SW480 (cell line): ENCODE measurements around the gene F2RL2.
"Not testable (repeated sequence)": the region's sequence is repeated elsewhere in the genome, so short reads cannot be mapped to it uniquely, and the experiment has no call there.

Experiments
- DNase-seq: peaks from one replicate; pipeline ENCODE4 v3.0.0-alpha.2; 2016; ENCODE audit warnings: low spot score

F2RL2 gene

DNA sequence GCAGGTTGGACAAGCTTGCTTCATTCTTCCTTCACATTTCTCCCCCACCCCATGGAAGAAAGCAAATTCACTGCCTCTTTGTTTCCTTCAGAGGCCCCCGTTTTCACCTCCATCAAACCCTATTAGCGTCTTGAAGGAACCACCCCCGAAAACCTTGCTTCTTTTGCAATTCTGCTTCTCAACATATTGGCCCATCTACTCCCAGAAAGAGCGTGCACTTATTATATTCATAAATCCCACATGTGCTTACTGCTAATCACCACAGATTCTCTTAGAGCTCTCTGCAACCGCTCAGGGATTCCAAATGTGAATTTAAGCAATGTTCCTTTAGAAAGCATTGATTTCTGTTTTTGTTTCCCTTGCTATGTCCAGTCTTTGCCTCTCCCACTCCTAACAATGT is 1.1 kb downstream of the F2RL2 start:
- DNase-seq = no peak

DNA sequence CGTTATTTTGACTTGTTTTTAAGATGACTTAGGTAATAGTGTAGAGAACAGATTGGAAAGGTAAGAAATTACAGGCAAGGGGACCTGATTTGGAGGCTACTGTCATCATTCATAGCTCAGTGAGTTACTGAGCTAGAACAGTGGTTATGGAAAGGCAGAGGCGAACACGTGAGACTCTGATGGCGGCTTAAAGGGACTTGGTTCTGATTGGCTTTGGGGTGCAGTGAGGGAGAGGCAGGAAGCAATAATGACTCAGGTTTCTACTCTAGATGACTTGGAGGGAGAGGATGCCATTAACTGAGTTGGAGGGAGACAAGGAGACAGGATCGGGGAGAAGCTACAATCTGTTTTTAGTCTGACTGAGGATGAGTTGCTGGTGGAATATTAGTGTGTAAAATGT is 3.0 kb downstream of the F2RL2 start:
- DNase-seq = no peak

DNA sequence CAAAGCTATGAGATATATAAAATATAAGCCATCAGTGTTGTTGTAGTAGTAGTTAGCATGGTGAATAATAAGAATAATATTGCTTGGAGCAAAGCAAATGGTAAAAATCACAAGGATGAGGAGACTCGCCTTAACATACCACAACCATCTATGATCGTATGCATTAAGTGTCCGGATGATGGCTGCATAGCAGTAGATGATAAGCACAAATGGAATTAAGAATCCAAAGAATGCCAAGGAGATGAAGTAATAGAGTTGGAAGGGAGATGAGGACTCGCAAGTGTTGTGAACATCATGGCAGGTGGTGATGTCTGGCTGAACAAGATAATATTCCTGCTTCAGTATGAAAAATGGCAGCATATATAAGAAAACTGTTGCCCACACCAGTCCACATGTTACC is 5.5 kb downstream of the F2RL2 start:
- no peak for DNase-seq

DNA sequence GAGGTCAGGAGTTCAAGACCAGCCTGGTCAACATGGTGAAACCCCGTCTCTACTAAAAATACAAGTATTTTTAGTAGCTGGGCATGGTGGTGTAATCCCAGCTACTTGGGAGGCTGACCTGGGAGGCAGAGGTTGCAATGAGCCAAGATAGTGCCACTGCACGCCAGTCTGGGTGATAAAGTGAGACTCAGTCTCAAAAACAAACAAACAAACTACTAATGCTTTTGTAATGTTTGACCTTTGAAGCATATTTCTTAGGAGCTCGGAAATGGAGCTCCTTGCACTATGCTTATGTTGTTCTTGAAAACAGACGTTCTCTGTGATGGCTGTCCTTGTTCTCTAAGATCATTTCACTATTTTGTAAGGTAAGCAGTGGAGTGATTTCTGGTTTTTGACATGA is 6.0 kb downstream of the F2RL2 start:
- DNase-seq = no peak

DNA sequence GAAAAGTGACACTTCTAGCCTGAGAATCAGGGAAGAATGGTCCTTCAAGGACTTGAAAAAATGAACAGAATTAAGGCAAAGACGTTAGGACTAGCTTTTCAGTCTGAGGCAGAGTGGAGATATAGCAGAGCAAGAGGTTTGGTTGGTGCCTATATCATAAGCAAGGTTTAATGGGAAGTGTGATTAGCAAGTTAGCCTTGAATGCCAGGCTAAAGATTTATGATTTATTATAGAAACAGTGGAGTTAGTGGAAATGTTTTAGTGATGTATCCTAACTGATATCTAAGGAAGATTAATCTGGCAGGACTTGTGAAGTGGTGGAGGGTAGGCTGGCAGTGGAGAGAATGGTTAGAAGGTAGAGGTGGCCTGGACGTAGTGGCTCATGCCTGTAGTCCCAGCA is 7.0 kb downstream of the F2RL2 start:
- DNase-seq = no peak

DNA sequence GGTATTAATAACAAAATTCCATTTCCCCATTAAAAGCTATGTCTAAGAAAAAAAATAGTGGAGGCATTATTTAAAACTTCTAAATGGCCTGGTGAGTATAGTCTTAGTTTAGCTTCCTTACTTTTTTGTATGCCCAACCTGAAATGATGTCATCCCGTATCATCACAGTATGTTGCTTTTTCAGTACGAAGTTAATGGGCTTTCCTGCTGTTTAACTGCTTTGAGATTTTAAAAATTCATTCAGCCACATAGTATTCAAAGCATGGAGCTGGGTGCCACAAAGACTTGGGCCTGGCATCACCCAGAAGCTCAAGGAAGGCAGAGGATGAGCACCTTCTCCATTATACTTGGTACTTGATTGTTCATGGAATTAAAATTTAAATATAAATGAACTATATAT is 7.4 kb downstream of the F2RL2 start:
- no peak for DNase-seq

DNA sequence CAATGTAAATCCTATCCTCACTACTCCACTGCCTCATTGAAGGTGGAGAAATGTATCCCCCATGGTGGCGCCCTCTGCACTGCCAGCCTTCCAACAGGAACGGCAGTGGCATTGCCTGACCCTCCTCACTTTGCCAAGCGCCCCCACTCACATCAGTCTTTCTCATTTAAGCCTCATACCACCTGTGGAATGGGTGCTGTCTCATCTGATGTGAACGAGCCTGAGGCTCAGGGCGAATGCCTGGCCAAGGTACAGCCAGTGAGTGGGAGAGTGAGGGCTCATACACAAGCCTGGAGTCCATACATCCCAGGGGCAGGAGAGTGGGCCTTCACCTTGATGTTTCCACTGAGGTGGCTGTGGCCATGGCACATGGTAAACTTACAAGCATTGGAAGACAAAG is 10.3 kb downstream of the F2RL2 start:
- no peak for DNase-seq

DNA sequence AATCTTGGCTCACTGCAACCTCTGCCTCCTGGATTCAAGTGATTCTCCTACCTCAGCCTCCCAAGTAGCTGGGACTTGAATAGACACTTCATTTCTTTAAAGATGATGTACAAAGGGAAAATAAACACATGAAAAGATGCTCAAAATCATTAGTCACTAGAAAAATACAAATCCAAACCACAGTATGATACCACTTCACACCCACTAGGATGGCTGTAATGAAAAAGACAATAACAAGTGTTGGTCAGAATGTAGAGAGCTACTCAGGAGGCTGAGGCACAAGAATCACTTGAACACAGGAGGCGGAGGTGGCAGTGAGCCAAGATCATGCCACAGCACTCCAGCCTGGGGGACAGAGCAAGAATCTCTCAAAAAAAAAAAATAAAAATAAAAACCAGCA is 13.0 kb downstream of the F2RL2 start:
- no peak for DNase-seq

GRCh38 chr5:76608833-76609232 is 14.4 kb downstream of the F2RL2 start:
- DNase-seq = no peak

DNA sequence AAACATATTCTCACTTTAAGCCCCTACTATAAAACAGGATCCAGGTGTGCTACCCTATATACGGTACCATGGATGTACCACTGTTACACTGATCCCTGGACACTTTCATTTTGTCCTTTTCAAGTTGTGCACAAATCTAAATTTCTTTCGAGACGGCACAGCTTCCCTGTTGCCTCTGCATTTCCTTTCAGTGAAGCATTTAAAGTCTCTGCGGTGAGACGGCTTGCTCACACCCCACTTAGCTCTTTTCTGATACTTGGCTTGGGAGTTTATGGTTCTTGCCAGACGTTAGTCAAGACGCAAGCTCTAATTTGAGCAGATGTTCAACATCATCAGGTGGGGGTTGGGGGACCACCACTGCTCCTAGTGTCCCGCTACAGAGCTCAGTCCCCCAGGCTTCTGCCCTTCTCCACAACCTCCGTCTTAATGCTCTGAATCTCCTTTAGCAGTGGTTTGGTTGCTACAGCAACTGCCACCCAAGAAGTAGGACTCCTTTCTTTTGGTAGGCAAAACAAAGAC is 15.8 kb downstream of the F2RL2 start:
- DNase-seq = no peak

- no peak for DNase-seq
Observed at GRCh38 chr5:76606701-76607100, 16.5 kb downstream of the F2RL2 start.

DNA sequence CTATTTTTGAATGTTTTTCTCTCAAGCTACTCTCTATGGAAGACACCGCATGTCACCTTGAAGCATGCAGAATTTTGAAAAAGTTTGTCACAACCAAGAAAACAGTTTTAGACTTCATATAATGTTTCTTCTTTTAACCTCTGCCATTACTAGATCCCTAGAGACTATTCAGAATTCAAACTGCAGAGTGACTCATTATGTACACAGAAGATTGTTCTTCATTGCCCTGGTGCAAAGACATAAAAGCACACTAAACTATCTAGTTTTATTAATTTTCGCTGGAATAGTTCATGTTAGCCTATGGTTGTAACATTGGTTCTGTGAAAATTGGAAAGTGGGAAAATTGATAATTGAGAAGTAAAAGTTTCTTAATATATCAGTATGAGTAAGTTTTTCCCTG is 18.4 kb downstream of the F2RL2 start:
- no peak for DNase-seq

GRCh38 chr5:76603991-76604390 is 19.2 kb downstream of the F2RL2 start:
- not testable (repeated sequence) for DNase-seq

DNA sequence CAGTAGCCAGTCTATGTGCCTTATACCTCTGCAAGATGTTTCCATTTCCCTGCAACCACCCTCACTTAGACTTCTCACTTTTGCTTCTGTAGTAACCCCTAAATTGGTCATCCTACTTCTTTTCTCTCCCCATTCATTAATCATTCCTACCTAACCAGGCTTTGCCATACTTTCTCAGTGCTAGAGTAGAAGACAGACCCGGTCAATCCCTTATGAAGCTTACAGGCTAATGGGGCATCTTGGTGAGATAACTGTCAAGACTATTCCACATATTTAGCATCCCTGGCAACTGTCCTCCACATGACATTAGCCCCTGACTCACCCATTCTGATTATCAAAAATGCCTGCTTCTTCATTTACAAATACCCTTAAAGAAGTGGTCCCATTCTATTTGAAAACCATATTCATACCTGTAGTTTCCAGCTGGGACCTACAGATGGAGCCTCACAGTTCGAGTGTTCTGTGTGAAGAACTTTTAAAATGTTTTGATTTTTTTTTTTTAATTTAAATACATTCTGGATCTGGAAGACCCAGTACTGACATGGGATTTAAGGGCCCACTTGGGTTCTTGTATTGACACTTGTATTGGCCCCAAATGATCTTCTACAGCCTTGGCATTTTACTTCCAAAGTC is 21.0 kb downstream of the F2RL2 start:
- DNase-seq = no peak

- peak; percentile 58 for DNase-seq
Observed at GRCh38 chr5:76601470-76601869, 21.7 kb downstream of the F2RL2 start.

DNA sequence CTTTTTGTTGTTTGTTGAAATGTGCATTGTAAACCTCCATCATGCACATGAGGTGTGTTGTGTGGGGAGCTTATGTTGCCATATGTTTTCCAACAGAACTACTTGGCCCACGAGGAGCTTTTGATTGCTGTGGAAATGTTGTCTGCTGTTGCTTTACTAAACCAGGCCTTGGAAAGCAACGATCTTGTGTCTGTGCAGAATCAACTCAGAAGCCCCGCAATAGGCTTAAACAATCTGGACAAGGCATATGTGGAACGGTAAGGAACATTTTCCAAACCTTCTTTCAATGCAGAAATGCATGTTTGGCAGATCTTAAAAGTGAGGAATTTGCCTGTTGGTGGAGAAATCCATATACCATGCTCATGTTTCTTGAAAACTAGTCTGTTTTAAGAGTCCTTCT is 22.5 kb downstream of the F2RL2 start:
- DNase-seq = no peak

- no peak for DNase-seq
Observed at GRCh38 chr5:76598531-76598930, 24.7 kb downstream of the F2RL2 start.

DNA sequence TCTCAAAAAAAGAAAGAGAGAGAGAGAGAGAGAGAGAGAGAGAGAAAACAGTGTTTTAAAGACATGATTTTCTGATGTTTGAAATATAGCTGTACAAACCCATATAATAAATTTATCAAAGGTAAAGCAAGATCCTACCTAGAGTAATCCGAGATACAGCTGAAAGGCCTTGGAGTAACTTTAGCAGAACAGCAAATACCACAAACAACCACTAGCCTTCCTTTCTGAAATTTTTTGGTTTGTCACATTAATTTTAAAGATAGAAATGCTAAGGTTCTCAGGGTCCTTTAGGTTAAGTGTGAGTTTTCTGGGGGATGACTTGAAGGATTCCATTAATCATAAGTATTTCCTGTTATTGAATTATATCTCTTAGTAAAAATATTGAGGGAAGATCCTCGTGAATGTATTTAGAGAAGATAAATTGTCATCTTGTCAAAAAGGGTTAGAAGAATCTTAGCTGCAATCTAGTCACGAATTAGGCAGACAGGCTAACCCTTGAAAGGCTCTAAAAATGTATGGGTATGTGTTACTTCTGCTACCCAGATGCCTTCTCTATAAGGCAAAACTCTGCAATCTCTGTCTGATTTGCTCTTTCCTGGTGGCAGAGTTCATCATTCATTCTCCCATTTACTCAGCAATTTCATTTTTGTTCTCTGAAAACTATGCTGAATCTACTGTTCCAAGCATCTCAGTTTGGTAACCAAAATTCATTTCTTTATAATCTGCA is 27.3 kb downstream of the F2RL2 start:
- DNase-seq = no peak

GRCh38 chr5:76594107-76594506 is 29.1 kb downstream of the F2RL2 start:
- no peak for DNase-seq

DNA sequence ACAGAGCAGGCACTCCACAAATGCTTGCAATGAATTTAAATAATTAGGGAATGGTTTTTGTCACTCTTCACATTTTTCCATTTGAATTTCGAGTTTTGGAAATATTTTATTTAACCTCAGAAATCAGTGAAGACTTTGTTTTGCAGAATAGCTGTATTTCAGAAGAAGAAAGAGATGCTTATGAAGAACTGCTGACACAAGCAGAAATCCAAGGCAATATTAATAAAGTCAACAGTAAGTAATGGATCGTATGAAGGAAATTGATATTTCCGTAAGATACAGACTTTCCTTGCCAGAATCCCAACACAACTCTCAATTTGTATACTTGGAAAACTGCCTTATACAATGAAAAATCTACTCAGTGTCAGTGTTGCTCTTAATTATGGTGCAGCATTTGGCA is 30.5 kb downstream of the F2RL2 start:
- DNase-seq = no peak

DNA sequence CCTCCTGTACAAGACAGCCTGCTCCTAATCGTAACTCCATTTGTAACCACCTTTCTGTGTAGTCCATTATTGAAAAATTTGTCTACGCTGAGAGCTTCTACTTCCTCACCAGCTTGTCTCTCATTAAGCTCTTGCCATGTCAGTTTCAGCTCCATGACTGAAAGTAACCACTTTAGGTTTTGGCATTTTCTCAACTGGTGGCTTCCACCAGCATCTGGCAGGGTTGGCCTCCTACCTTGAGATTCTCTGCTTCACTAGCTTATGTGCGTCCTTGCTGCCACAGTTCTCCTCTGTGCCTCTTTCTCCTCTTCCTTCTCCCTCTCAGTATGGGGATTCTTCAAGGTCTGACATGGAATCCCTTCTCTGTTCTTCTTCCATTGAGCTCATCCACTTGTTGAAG is 31.8 kb downstream of the F2RL2 start:
- DNase-seq = no peak

DNA sequence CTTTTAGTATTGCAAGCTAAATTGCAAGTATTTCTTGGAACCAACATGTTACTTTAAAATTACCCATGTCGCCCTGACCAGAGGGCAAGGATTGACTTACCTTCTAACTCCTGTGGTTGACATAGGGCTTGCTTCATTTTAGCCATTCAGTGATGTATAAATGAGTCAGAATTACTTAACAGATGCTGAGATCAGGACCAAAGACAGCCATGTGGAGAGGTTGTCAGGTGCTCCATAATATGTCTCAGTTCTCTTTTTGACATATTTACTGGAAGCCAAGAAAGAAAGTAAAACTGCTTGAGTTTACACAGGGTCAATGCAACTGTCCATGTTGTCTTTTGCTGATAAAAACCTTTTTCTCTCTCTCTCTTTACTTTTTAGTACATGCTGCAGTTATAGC is 33.2 kb downstream of the F2RL2 start:
- DNase-seq = no peak

- DNase-seq = no peak
Observed at GRCh38 chr5:76586531-76586930, 36.7 kb downstream of the F2RL2 start.

DNA sequence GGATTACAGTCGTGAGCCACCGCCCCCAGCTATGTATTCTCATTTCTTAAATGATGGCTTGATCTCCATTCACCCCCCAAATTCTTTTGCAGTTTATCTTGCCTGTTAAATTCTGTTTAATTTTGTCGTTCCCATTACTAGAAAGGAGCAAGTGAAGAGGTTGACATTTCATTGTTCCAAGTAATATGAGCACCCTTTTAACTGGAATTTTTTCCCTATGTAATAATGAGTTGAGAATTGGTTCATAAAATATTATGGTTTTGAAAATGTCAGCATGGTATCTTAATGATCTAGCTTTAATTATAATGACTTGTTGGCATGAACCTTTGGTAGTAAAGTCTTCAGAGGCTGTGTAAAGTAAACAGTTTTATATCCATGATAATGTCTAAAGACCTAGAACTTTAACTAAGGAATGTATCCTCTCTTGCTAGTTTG is 37.4 kb downstream of the F2RL2 start:
- DNase-seq = no peak
